SK-N-SH (cell line): ENCODE measurements around the gene AKAP6. TPM values are rescaled to one million over a fixed set of nuclear protein-coding genes. Genes with fewer than 3 reads are reported as not detected.

Experiments used
- CTCF ChIA-PET: fragments of 300-600, 350-600 bp; formaldehyde crosslinking; extraction: SDS; loops from one replicate; lab custom pipeline; 2021; lab: Yijun Ruan, JAX
- POLR2A ChIA-PET: fragments of 350-600 bp; sonication (Branson Sonifier 250); formaldehyde crosslinking; extraction: SDS; loops from one replicate; lab custom pipeline; 2020; ENCODE audit warnings: antibody characterized with exemption, inconsistent platforms; lab: Yijun Ruan, JAX
- DNase-seq: peaks from one replicate; pipeline ENCODE4 v3.0.0; 2012
- H2AFZ ChIP-seq: fragments of 200-600 bp; sonication (generic); 2 replicates; pipeline ENCODE4 v1.8.1; 2016; ENCODE audit warnings: antibody characterized with exemption, mild to moderate bottlenecking, low read depth
- H3F3A ChIP-seq: fragments of 200-600 bp; sonication (generic); replicated peaks from 2 replicates; pipeline ENCODE3; 2016; ENCODE audit warnings: antibody characterized with exemption, mild to moderate bottlenecking; ENCODE audit not compliant: insufficient read depth
- H3K27ac ChIP-seq, 2 experiments: fragments of 200-500 bp in 1 of 2; fragments of 200-600 bp in 1 of 2; sonication (Bioruptor generic) in 1 of 2; sonication (generic), shearing (Covaris generic) in 1 of 2; 2 replicates each; pipeline versions ENCODE4 v1.5.1 to v1.6.1; 2014 to 2016; ENCODE audit warnings: low read depth in 2 of 2, inconsistent platforms in 1 of 2, low read length in 1 of 2, mild to moderate bottlenecking in 1 of 2, mixed read lengths in 1 of 2
- H3K27me3 ChIP-seq: fragments of 200-600 bp; sonication (generic), shearing (Covaris generic); 2 replicates; pipeline ENCODE4 v1.6.1; 2016; ENCODE audit warnings: mixed run types; ENCODE audit not compliant: insufficient read depth
- H3K36me3 ChIP-seq, 2 experiments: fragments of 200-500 bp in 1 of 2; fragments of 200-600 bp in 1 of 2; sonication (Bioruptor generic) in 1 of 2; sonication (generic) in 1 of 2; replicated peaks in 1 of 2; 2 replicates each; pipeline versions ENCODE3 to v1.5.1; 2014 to 2016; ENCODE audit warnings: low read length in 1 of 2, mild to moderate bottlenecking in 1 of 2; ENCODE audit not compliant: insufficient read depth in 2 of 2, control insufficient read depth in 1 of 2
- H3K4me1 ChIP-seq, 2 experiments: fragments of 200-500 bp in 1 of 2; fragments of 200-600 bp in 1 of 2; sonication (Bioruptor generic) in 1 of 2; sonication (generic), shearing (Covaris generic) in 1 of 2; 2 replicates each; pipeline versions ENCODE4 v1.5.1 to v1.6.1; 2014 to 2016; ENCODE audit warnings: low read depth in 1 of 2, low read length in 1 of 2, mixed run types in 1 of 2; ENCODE audit not compliant: insufficient read depth in 2 of 2, control insufficient read depth in 1 of 2
- H3K4me2 ChIP-seq: fragments of 200-600 bp; sonication (generic), shearing (Covaris generic); 2 replicates; pipeline ENCODE4 v1.6.1; 2017; ENCODE audit warnings: mixed run types
- H3K4me3 ChIP-seq, 2 experiments: fragments of 200-500 bp in 1 of 2; fragments of 200-600 bp in 1 of 2; sonication (Bioruptor generic) in 1 of 2; sonication (generic), shearing (Covaris generic) in 1 of 2; 2 replicates each; pipeline versions ENCODE4 v1.5.1 to v1.8.1; 2014 to 2016; ENCODE audit warnings: low read depth in 2 of 2, inconsistent platforms in 1 of 2, low read length in 1 of 2, mild to moderate bottlenecking in 1 of 2, mixed read lengths in 1 of 2, moderate library complexity in 1 of 2
- H3K79me2 ChIP-seq: fragments of 200-600 bp; sonication (generic); 2 replicates; pipeline ENCODE4 v1.8.1; 2017; ENCODE audit warnings: mild to moderate bottlenecking; ENCODE audit not compliant: insufficient read depth
- H3K9ac ChIP-seq: fragments of 200-600 bp; sonication (generic); 2 replicates; pipeline ENCODE4 v1.6.1; 2017; ENCODE audit warnings: mixed run types
- H3K9me2 ChIP-seq: fragments of 200-600 bp; sonication (generic); 2 replicates; pipeline ENCODE4 v1.6.1; 2017; ENCODE audit warnings: mixed run types
- H3K9me3 ChIP-seq: fragments of 200-600 bp; sonication (generic); 2 replicates; pipeline ENCODE4 v1.6.1; 2017; ENCODE audit warnings: mixed run types, mild to moderate bottlenecking, moderate library complexity
- H4K20me1 ChIP-seq: fragments of 200-600 bp; sonication (generic); 2 replicates; pipeline ENCODE4 v1.6.1; 2017; ENCODE audit warnings: mild to moderate bottlenecking, mixed run types; ENCODE audit not compliant: insufficient read depth
- FOXM1 ChIP-seq: IDR thresholded peaks from 2 replicates; pipeline ENCODE4 v1.4.0; 2012; ENCODE audit warnings: low read depth, mild to moderate bottlenecking
- MEF2A ChIP-seq: IDR thresholded peaks from 2 replicates; pipeline ENCODE4 v1.4.0; 2012; ENCODE audit warnings: low read depth, borderline replicate concordance
- RAD21 ChIP-seq: IDR thresholded peaks from 2 replicates; pipeline ENCODE4 v1.6.1; 2012; ENCODE audit warnings: mild to moderate bottlenecking, low read length
- RCOR1 ChIP-seq: fragments of 150-350 bp; IDR thresholded peaks from 2 replicates; pipeline ENCODE4 v1.6.1; 2017; ENCODE audit warnings: antibody characterized with exemption, low read length
- RFX5 ChIP-seq: IDR thresholded peaks from 2 replicates; pipeline ENCODE4 v1.6.1; 2012; ENCODE audit warnings: mild to moderate bottlenecking, improper control_type of control experiment, low read length
- SMC3 ChIP-seq: IDR thresholded peaks from 2 replicates; pipeline ENCODE4 v1.6.1; 2012; ENCODE audit warnings: low read depth, low read length, improper control_type of control experiment
- TEAD4 ChIP-seq: IDR thresholded peaks from 2 replicates; pipeline ENCODE4 v1.4.0; 2012; ENCODE audit warnings: mild to moderate bottlenecking, borderline replicate concordance; ENCODE audit not compliant: insufficient read depth
- USF2 ChIP-seq: fragments of 150-350 bp; IDR thresholded peaks from 2 replicates; pipeline ENCODE4 v1.6.1; 2017; ENCODE audit warnings: antibody characterized with exemption, low read length, low read depth, borderline replicate concordance
- ZBTB33 ChIP-seq: IDR thresholded peaks from 2 replicates; pipeline ENCODE4 v1.4.0; 2012; ENCODE audit warnings: low read depth, borderline replicate concordance
- WGBS: methylation state at CpG from one replicate; pipeline ENCODE4 v1.1.6; 2017; ENCODE audit warnings: low lambda C conversion rate; 5-methylcytosine and 5-hydroxymethylcytosine counted together
- polyA plus RNA-seq, 3 experiments: library from polyadenylated mRNA; depleted of rRNA; stranded (reverse); fragments of >200 nt; gene quantifications; 2 replicates each; pipeline ENCODE4 v1.2.3, GENCODE V29; 2012

Gene AKAP6
- polyA plus RNA-seq, 1 of the 3 experiments (the other 2 are of a cell fraction) = 1.7 TPM

GRCh38 chr14:32331206-32331605 is 2.1 kb downstream of the AKAP6 start:
- H3K4me3 ChIP-seq = peak overlapping the region; percentile 48 to 51
- H3K27ac ChIP-seq = peak overlapping the region; percentile 36 to 86; a peak in 3 of 4 replicates
- 54% methylated on average over 5 of the region's 5 CpGs for WGBS
- no peaks in the 10 kb centered on the region for H3K79me2 ChIP-seq
- ChIA-PET POLR2A (no interaction called here), CTCF (interaction anchor here (0.8 to 3.9 kb wide), 6 partner anchors 9 to 821 kb away, joined by 3 to 16 read pairs (median 3); no protein-coding TSS in a partner anchor)
- peak overlapping the region; percentile 43; the same call in 1 of the 2 replicates for H2AFZ ChIP-seq
- H4K20me1 ChIP-seq = no peaks in the 10 kb centered on the region
- TF ChIP-seq RFX5 (no peak), USF2 (no peak), FOXM1 (no peak), SMC3 (no peak), MEF2A (no peak)
- H3F3A ChIP-seq = peaks cover 4% of the 10 kb centered on the region
- H3K4me2 ChIP-seq = peak overlapping the region; percentile 75
- DNase-seq = no peak
- peaks cover 0 to 12% of the 10 kb centered on the region in 2 experiments; a peak in 2 of 4 replicates for H3K4me1 ChIP-seq
- H3K9ac ChIP-seq = peak overlapping the region; percentile 38
- H3K27me3 ChIP-seq = no peaks in the 10 kb centered on the region
- no peaks in the 10 kb centered on the region for H3K9me3 ChIP-seq
- H3K9me2 ChIP-seq = no peaks in the 10 kb centered on the region
- no peaks in the 10 kb centered on the region for H3K36me3 ChIP-seq

GRCh38 chr14:32332415-32333316 is 3.6 kb downstream of the AKAP6 start:
- ChIA-PET CTCF (interaction anchor here (1.9 kb wide), 1 partner anchor 13 kb away, joined by 4 read pairs; no protein-coding TSS in a partner anchor), POLR2A (interaction anchor here (0.6 kb wide), 1 partner anchor 14 kb away, joined by 3 read pairs; no protein-coding TSS in a partner anchor)
- peak overlapping the region in 1 of 2 experiments; percentile 11; a peak in 1 of 4 replicates for H3K27ac ChIP-seq
- H3K4me2 ChIP-seq = no peak overlapping the region
- no peaks in the 10 kb centered on the region for H3K9me3 ChIP-seq
- no peaks in the 10 kb centered on the region for H4K20me1 ChIP-seq
- no peaks in the 10 kb centered on the region for H3K36me3 ChIP-seq
- no peak for TF ChIP-seq TEAD4
- no peak for TF ChIP-seq ZBTB33
- TF ChIP-seq RCOR1 = no peak
- TF ChIP-seq RAD21 = no peak
- H3K4me1 ChIP-seq = peaks cover 0 to 15% of the 10 kb centered on the region in 2 experiments; a peak in 2 of 4 replicates
- H3K27me3 ChIP-seq = no peaks in the 10 kb centered on the region
- H3F3A ChIP-seq = peaks cover 4% of the 10 kb centered on the region
- no peak overlapping the region for H3K4me3 ChIP-seq
- 92% methylated on average over 2 of the region's 2 CpGs for WGBS
- no peaks in the 10 kb centered on the region for H3K79me2 ChIP-seq
- no peaks in the 10 kb centered on the region for H3K9me2 ChIP-seq
- no peak overlapping the region for H2AFZ ChIP-seq
- DNase-seq = no peak
- H3K9ac ChIP-seq = no peak overlapping the region
